GM23248 (cell line): ENCODE measurements around the gene EVA1B.

Experiments used
- EZH2 ChIP-seq: fragments of 200-600 bp; sonication (generic); IDR thresholded peaks from 2 replicates; pipeline ENCODE4 v1.6.1; 2018; ENCODE audit warnings: antibody characterized with exemption, mild to moderate bottlenecking; ENCODE audit not compliant: insufficient read depth, poor library complexity, severe bottlenecking
- EZH2phosphoT487 ChIP-seq: fragments of 200-600 bp; sonication (generic); IDR thresholded peaks from 2 replicates; pipeline ENCODE4 v1.6.1; 2018; ENCODE audit warnings: antibody characterized with exemption, moderate library complexity, mild to moderate bottlenecking, low read depth; ENCODE audit not compliant: insufficient read depth

DNA sequence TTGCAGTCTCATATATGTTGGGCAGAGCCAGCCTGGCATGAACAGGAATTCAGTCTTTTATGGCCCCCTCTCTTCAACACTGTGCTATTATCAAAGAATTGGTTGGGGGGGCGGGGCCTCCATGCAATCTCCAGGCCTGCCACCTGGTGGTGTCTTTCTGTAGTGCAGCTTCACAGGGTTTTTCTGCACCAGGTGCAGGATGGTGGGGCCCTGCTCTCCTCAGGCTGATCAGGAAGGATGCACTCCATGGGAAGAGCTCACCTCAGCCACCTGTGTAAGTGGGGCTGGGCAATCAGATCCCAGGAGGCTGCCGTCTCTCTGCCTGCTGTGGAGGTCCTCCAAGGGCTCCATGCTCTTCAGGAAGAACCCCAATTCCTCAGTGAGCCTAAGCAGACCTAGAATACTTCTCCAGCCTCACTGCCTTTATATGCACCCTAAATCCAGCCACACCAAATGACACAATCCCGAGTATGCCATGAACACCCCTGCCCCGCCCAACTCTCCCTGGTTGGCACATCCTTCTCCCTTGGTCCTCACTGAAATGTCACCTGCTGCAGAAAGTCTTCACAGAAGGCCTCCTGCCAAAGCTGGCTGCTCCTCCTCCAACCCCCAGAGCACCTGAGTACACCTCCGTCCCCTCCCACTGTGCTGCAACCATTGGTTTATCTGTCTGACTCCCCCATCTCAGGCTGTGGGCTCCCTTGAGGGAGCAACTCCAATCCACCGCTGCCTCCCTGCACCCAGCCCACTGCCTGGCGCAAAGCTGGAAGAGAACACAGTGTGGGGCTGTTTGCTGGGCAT lies 45.8 kb upstream of the EVA1B start:
- no peak for TF ChIP-seq EZH2
- no peak for TF ChIP-seq EZH2phosphoT487
